Activated CD8-positive, alpha-beta T cell treated with anti-CD3 and anti-CD28 coated beads, Interleukin-2, amount 10 ng/mL, durations not matched to agents 7 days and 5 days (primary cell): ENCODE results near the gene DEAF1. TPM values are rescaled to one million over a fixed set of nuclear protein-coding genes. Genes with fewer than 3 reads are reported as not detected.
A peak's percentile ranks its signal among the peaks of the same experiment; 100 is the strongest.

Experiments
- ATAC-seq: fragments of 150-1000 bp; cut with Tn5 transposase; one replicate; pipeline ENCODE4 v1.10.0; 2021; ENCODE audit warnings: moderate library complexity
- CTCF ChIA-PET: fragments of 350-600 bp; sonication (Branson Sonifier 250); formaldehyde crosslinking; loops from one replicate; lab custom pipeline; 2021; ENCODE audit warnings: antibody characterized with exemption; lab: Charles Lee
- POLR2A ChIA-PET: fragments of 350-600 bp; sonication (Branson Sonifier 250); formaldehyde crosslinking; loops from one replicate; lab custom pipeline; 2021; ENCODE audit warnings: antibody characterized with exemption; lab: Charles Lee
- DNase-seq: peaks from one replicate; pipeline ENCODE4 v3.0.0-alpha.2; 2020
- H3K27ac Mint-ChIP-seq: one replicate; pipeline ENCODE4 v1.8.0; 2021; ENCODE audit warnings: mild to moderate bottlenecking, mixed read lengths
- H3K27me3 Mint-ChIP-seq: one replicate; pipeline ENCODE4 v1.8.0; 2021; ENCODE audit warnings: low read depth, mixed read lengths
- H3K36me3 Mint-ChIP-seq: one replicate; pipeline ENCODE4 v1.8.0; 2021; ENCODE audit warnings: low read depth, mixed read lengths
- H3K4me1 Mint-ChIP-seq: one replicate; pipeline ENCODE4 v1.8.0; 2021; ENCODE audit warnings: low read depth, mixed read lengths
- H3K4me3 Mint-ChIP-seq: one replicate; pipeline ENCODE4 v1.8.0; 2021; ENCODE audit warnings: mild to moderate bottlenecking, mixed read lengths
- H3K9me3 Mint-ChIP-seq: one replicate; pipeline ENCODE4 v1.8.0; 2022; ENCODE audit warnings: mixed read lengths; ENCODE audit not compliant: insufficient read depth
- total RNA-seq, 2 experiments: library from RNA; stranded (reverse); gene quantifications; one replicate each; pipeline ENCODE4 v1.2.3, GENCODE V29; 2021

Gene DEAF1
- total RNA-seq, 2 experiments from 2014 or later: 34.1 to 36.7 TPM

- ATAC-seq: no peak
- Mint-ChIP-seq H3K27me3 (no peaks in the 10 kb centered on the region), H3K27ac (no peak overlapping the region), H3K4me1 (peaks cover 12% of the 10 kb centered on the region), H3K4me3 (no peak overlapping the region), H3K9me3 (no peaks in the 10 kb centered on the region), H3K36me3 (peaks cover 5% of the 10 kb centered on the region)
- ChIA-PET CTCF (no interaction called here), POLR2A (no interaction called here)
- DNase-seq: no peak
These were observed 75.4 kb downstream of the DEAF1 start for GRCh38 chr11:619628-620050.

- no peaks in the 10 kb centered on the region for H3K27me3 Mint-ChIP-seq
- no peak overlapping the region for H3K4me3 Mint-ChIP-seq
- no peaks in the 10 kb centered on the region for H3K9me3 Mint-ChIP-seq
- CTCF ChIA-PET: no interaction called here
- DNase-seq: no peak
- POLR2A ChIA-PET: no interaction called here
- no peak for ATAC-seq
- peaks cover 11% of the 10 kb centered on the region for H3K36me3 Mint-ChIP-seq
- H3K27ac Mint-ChIP-seq: no peak overlapping the region
- peaks cover 17% of the 10 kb centered on the region for H3K4me1 Mint-ChIP-seq
These were observed 76.0 kb downstream of the DEAF1 start for GRCh38 chr11:618856-619627.

- Mint-ChIP-seq H3K27me3 (no peaks in the 10 kb centered on the region), H3K36me3 (peaks cover 17% of the 10 kb centered on the region), H3K4me3 (no peak overlapping the region), H3K4me1 (peaks cover 24% of the 10 kb centered on the region), H3K9me3 (no peaks in the 10 kb centered on the region), H3K27ac (no peak overlapping the region)
- ChIA-PET POLR2A (no interaction called here), CTCF (no interaction called here)
- no peak for ATAC-seq
- no peak for DNase-seq
These were observed 76.9 kb downstream of the DEAF1 start for GRCh38 chr11:617912-618682.

- CTCF ChIA-PET: no interaction called here
- POLR2A ChIA-PET: no interaction called here
- no peaks in the 10 kb centered on the region for H3K9me3 Mint-ChIP-seq
- no peak overlapping the region for H3K27ac Mint-ChIP-seq
- H3K27me3 Mint-ChIP-seq: no peaks in the 10 kb centered on the region
- peaks cover 20% of the 10 kb centered on the region for H3K36me3 Mint-ChIP-seq
- DNase-seq: no peak
- H3K4me3 Mint-ChIP-seq: no peak overlapping the region
- ATAC-seq: no peak
- H3K4me1 Mint-ChIP-seq: peaks cover 26% of the 10 kb centered on the region
These were observed 77.7 kb downstream of the DEAF1 start for GRCh38 chr11:617199-617911.

GRCh38 chr11:616320-617198 lies 78.5 kb downstream of the DEAF1 start:
- peaks cover 25% of the 10 kb centered on the region for H3K36me3 Mint-ChIP-seq
- ChIA-PET CTCF (interaction anchor here (1.0 to 1.3 kb wide), 2 partner anchors 62 to 110 kb away, joined by 4 read pairs; no protein-coding TSS in a partner anchor), POLR2A (interaction anchor here (0.9 to 1.6 kb wide), 7 partner anchors 22 to 79 kb away, joined by 3 to 6 read pairs (median 3); partner anchors contain the start of genes DEAF1 and TMEM80)

GRCh38 chr11:615504-616319 lies 79.3 kb downstream of the DEAF1 start, which contains the start of gene IRF7:
IRF7 (minus strand) TSS chr11:615950; CDS start chr11:615364, 586 bp downstream.
- Mint-ChIP-seq H3K4me1 (peaks cover 30% of the 10 kb centered on the region), H3K4me3 (peak within 1 kb of the TSS; percentile 95), H3K27ac (peak within 1 kb of the TSS; percentile 97), H3K9me3 (no peaks in the 10 kb centered on the region), H3K27me3 (no peaks in the 10 kb centered on the region), H3K36me3 (peaks cover 32% of the 10 kb centered on the region)
- ChIA-PET CTCF (interaction anchor here (1.0 to 1.3 kb wide), 2 partner anchors 61 to 110 kb away, joined by 4 read pairs; no protein-coding TSS in a partner anchor), POLR2A (interaction anchor here (0.6 to 1.6 kb wide), 14 partner anchors 14 to 378 kb away, joined by 3 to 7 read pairs (median 3); partner anchors contain the start of genes DEAF1, PHRF1 and TMEM80)
- ATAC-seq: peak; percentile 83
- DNase-seq: peak; percentile 94

More at GRCh38 chr11:616320-617198, 78.5 kb downstream of the DEAF1 start:
- no peak for DNase-seq
- Mint-ChIP-seq H3K4me1 (peaks cover 30% of the 10 kb centered on the region), H3K4me3 (peak overlapping the region; percentile 95), H3K27ac (peak overlapping the region; percentile 97), H3K9me3 (no peaks in the 10 kb centered on the region), H3K27me3 (no peaks in the 10 kb centered on the region)
- ATAC-seq: no peak

GRCh38 chr11:614623-615503 lies 80.2 kb downstream of the DEAF1 start:
- CTCF ChIA-PET: interaction anchor here (0.8 to 1.0 kb wide), 2 partner anchors 60 kb away, joined by 3 to 4 read pairs; no protein-coding TSS in a partner anchor
- ATAC-seq: peak; percentile 1
- POLR2A ChIA-PET: interaction anchor here (0.7 to 3.7 kb wide), 14 partner anchors 9 to 378 kb away, joined by 3 to 27 read pairs (median 3); partner anchors contain the start of genes DEAF1, PHRF1 and TMEM80
- H3K27ac Mint-ChIP-seq: peak overlapping the region; percentile 97
- H3K27me3 Mint-ChIP-seq: no peaks in the 10 kb centered on the region
- H3K4me3 Mint-ChIP-seq: peak overlapping the region; percentile 95
- H3K4me1 Mint-ChIP-seq: peaks cover 30% of the 10 kb centered on the region
- H3K9me3 Mint-ChIP-seq: no peaks in the 10 kb centered on the region
- DNase-seq: peak; percentile 39
- peaks cover 35% of the 10 kb centered on the region for H3K36me3 Mint-ChIP-seq

- H3K36me3 Mint-ChIP-seq: peaks cover 35% of the 10 kb centered on the region
- peaks cover 30% of the 10 kb centered on the region for H3K4me1 Mint-ChIP-seq
- ATAC-seq: no peak
- no peaks in the 10 kb centered on the region for H3K27me3 Mint-ChIP-seq
- H3K9me3 Mint-ChIP-seq: no peaks in the 10 kb centered on the region
- H3K27ac Mint-ChIP-seq: peak overlapping the region; percentile 90
- ChIA-PET POLR2A (interaction anchor here (0.8 to 3.7 kb wide), 8 partner anchors 10 to 297 kb away, joined by 3 to 27 read pairs (median 4); partner anchors contain the start of genes PHRF1 and RNH1), CTCF (interaction anchor here (0.8 to 2.7 kb wide), 2 partner anchors 59 kb away, joined by 3 to 15 read pairs; no protein-coding TSS in a partner anchor)
- no peak for DNase-seq
- peak overlapping the region; percentile 95 for H3K4me3 Mint-ChIP-seq
These were observed 80.9 kb downstream of the DEAF1 start for GRCh38 chr11:614021-614622.
